GM23338 (cell line): ENCODE results near the gene GRIN2C. TPM values are rescaled to one million over a fixed set of nuclear protein-coding genes. Genes with fewer than 3 reads are reported as not detected.

Source experiments
- ATAC-seq: fragments of 200-7000 bp; cut with Tn5 transposase; 3 replicates; pipeline ENCODE4 v1.9.1; 2020
- DNase-seq: peaks from one replicate; pipeline ENCODE4 v3.0.0-alpha.2; 2015; ENCODE audit warnings: low spot score
- H2AFZ ChIP-seq: fragments of 200-600 bp; sonication (generic); 2 replicates; pipeline ENCODE4 v1.8.0; 2016; ENCODE audit warnings: antibody characterized with exemption, mild to moderate bottlenecking, moderate library complexity
- H3F3A ChIP-seq: fragments of 200-600 bp; sonication (generic); replicated peaks from 2 replicates; pipeline ENCODE4 v1.8.0; 2017; ENCODE audit warnings: antibody characterized with exemption, mixed run types, low read depth
- H3K27ac ChIP-seq: fragments of 200-600 bp; sonication (generic); 2 replicates; pipeline ENCODE4 v1.6.1; 2016; ENCODE audit warnings: low read depth
- H3K27me3 ChIP-seq: fragments of 200-600 bp; sonication (generic); 2 replicates; pipeline ENCODE4 v1.8.0; 2016; ENCODE audit warnings: mild to moderate bottlenecking, mixed run types, moderate library complexity; ENCODE audit not compliant: insufficient read depth
- H3K36me3 ChIP-seq: fragments of 200-600 bp; sonication (generic); 2 replicates; pipeline ENCODE4 v1.8.0; 2016; ENCODE audit warnings: mild to moderate bottlenecking; ENCODE audit not compliant: insufficient read depth
- H3K4me1 ChIP-seq: fragments of 200-600 bp; sonication (generic); 2 replicates; pipeline ENCODE4 v1.8.0; 2016; ENCODE audit warnings: mild to moderate bottlenecking, moderate library complexity; ENCODE audit not compliant: insufficient read depth
- H3K4me2 ChIP-seq: fragments of 200-600 bp; sonication (generic); 2 replicates; pipeline ENCODE4 v1.7.1; 2017; ENCODE audit warnings: mixed run types
- H3K4me3 ChIP-seq: fragments of 200-600 bp; sonication (generic); 2 replicates; pipeline ENCODE4 v1.6.1; 2016; ENCODE audit warnings: mixed run types
- H3K79me2 ChIP-seq: fragments of 200-600 bp; sonication (generic); replicated peaks from 2 replicates; pipeline ENCODE4 v1.8.0; 2017; ENCODE audit warnings: mild to moderate bottlenecking; ENCODE audit not compliant: insufficient read depth
- H3K9me2 ChIP-seq: fragments of 200-600 bp; sonication (generic); 2 replicates; pipeline ENCODE4 v1.8.0; 2017; ENCODE audit not compliant: insufficient read depth
- H4K20me1 ChIP-seq: fragments of 200-600 bp; sonication (generic); replicated peaks from 2 replicates; pipeline ENCODE4 v1.8.0; 2017; ENCODE audit warnings: mild to moderate bottlenecking; ENCODE audit not compliant: insufficient read depth
- H3K27ac Mint-ChIP-seq: 2 replicates; pipeline ENCODE4 v1.8.0; 2020; ENCODE audit warnings: inconsistent platforms, mild to moderate bottlenecking, moderate library complexity, mixed read lengths
- H3K27me3 Mint-ChIP-seq: 3 replicates; pipeline ENCODE4 v1.8.0; 2022; ENCODE audit warnings: low read depth, mild to moderate bottlenecking, moderate library complexity, mixed read lengths, inconsistent platforms; ENCODE audit not compliant: insufficient read depth, poor library complexity
- H3K36me3 Mint-ChIP-seq: 3 replicates; pipeline ENCODE4 v1.8.0; 2021; ENCODE audit warnings: low read depth, mild to moderate bottlenecking, inconsistent platforms, moderate library complexity, mixed read lengths
- H3K4me1 Mint-ChIP-seq: 3 replicates; pipeline ENCODE4 v1.8.0; 2020; ENCODE audit warnings: mild to moderate bottlenecking, inconsistent platforms, mixed read lengths
- H3K4me3 Mint-ChIP-seq: 3 replicates; pipeline ENCODE4 v1.8.0; 2021; ENCODE audit warnings: moderate library complexity, mild to moderate bottlenecking, inconsistent platforms, mixed read lengths
- H3K9me3 Mint-ChIP-seq: 3 replicates; pipeline ENCODE4 v1.8.0; 2020; ENCODE audit warnings: moderate library complexity, mild to moderate bottlenecking, inconsistent platforms, mixed read lengths
- CREB1 ChIP-seq: fragments of 250-450 bp; sonication (Bioruptor Pico); IDR thresholded peaks from 2 replicates; pipeline ENCODE4 v1.5.0; 2020; ENCODE audit warnings: low read depth, mild to moderate bottlenecking, moderate library complexity
- CTCF ChIP-seq, 2 experiments: fragments of 200-600 bp in 1 of 2; sonication (generic) in 1 of 2; conservative IDR thresholded peaks; 2 replicates each; pipeline versions ENCODE4 v1.5.1 to v1.6.1; 2016 to 2017; ENCODE audit warnings: antibody characterized with exemption in 2 of 2, low read depth in 2 of 2, mild to moderate bottlenecking in 2 of 2, moderate library complexity in 1 of 2
- ETS1 ChIP-seq: IDR thresholded peaks from 2 replicates; pipeline ENCODE4 v1.6.1; 2016; ENCODE audit warnings: antibody characterized with exemption
- EZH2 ChIP-seq: fragments of 200-600 bp; sonication (generic); IDR thresholded peaks from one replicate; pipeline ENCODE4 v1.8.0; 2017; ENCODE audit warnings: antibody characterized with exemption, mild to moderate bottlenecking, low read depth; ENCODE audit not compliant: unreplicated experiment
- EZH2phosphoT487 ChIP-seq: fragments of 200-600 bp; sonication (generic); IDR thresholded peaks from one replicate; pipeline ENCODE4 v1.8.1; 2018; ENCODE audit warnings: antibody characterized with exemption; ENCODE audit not compliant: unreplicated experiment
- JUNB ChIP-seq: IDR thresholded peaks from one replicate; pipeline ENCODE4 v1.6.1; 2016; ENCODE audit warnings: antibody characterized with exemption; ENCODE audit not compliant: unreplicated experiment
- NANOG ChIP-seq: IDR thresholded peaks from 2 replicates; pipeline ENCODE4 v1.6.1; 2016; ENCODE audit warnings: antibody characterized with exemption, borderline replicate concordance
- POLR2AphosphoS5 ChIP-seq: IDR thresholded peaks from 2 replicates; pipeline ENCODE4 v1.6.1; 2016; ENCODE audit warnings: antibody characterized with exemption, low read depth
- REST ChIP-seq: IDR thresholded peaks from one replicate; pipeline ENCODE4 v1.6.1; 2018; ENCODE audit warnings: antibody characterized with exemption; ENCODE audit not compliant: unreplicated experiment
- STAT1 ChIP-seq: IDR thresholded peaks from one replicate; pipeline ENCODE4 v1.6.1; 2016; ENCODE audit warnings: antibody characterized with exemption; ENCODE audit not compliant: unreplicated experiment
- ZNF114 ChIP-seq: fragments of 250-450 bp; sonication (Bioruptor Pico); IDR thresholded peaks from 2 replicates; pipeline ENCODE4 v1.5.0; 2020; ENCODE audit warnings: mild to moderate bottlenecking, moderate library complexity
- ZNF331 ChIP-seq: fragments of 250-450 bp; sonication (Bioruptor Pico); IDR thresholded peaks from 2 replicates; pipeline ENCODE4 v1.5.0; 2020; ENCODE audit warnings: low read depth, mild to moderate bottlenecking, moderate library complexity
- ZNF462 ChIP-seq: fragments of 250-450 bp; sonication (Bioruptor Pico); IDR thresholded peaks from 2 replicates; pipeline ENCODE4 v1.5.0; 2020; ENCODE audit warnings: mild to moderate bottlenecking, moderate library complexity
- polyA plus RNA-seq: library from polyadenylated mRNA; unstranded; fragments of >200 nt; fragmentation: Nextera tagmentation; extraction: Ambion mirVana; gene quantifications from 2 replicates; pipeline ENCODE4 v1.2.1, GENCODE V29; 2016
- total RNA-seq: library from RNA; depleted of rRNA; stranded (reverse); fragments of >200 nt; shearing (Covaris generic); gene quantifications from 2 replicates; pipeline ENCODE4 v1.2.3, GENCODE V29; 2014

Gene GRIN2C
- total and polyA plus RNA-seq, 2 experiments from 2014 or later: 0.10 to 0.19 TPM

- 0 out of 2 replicates have a peak, but pooled peaks cover 3% of the 10 kb centered on the region for H4K20me1 ChIP-seq
- ATAC-seq (no peak), DNase-seq (no peak)
- Mint-ChIP-seq H3K9me3 (no peaks in the 10 kb centered on the region), H3K4me3 (no peak overlapping the region), H3K27ac (no peak overlapping the region), H3K36me3 (peaks cover 6% of the 10 kb centered on the region; the same call in 1 of the 3 replicates), H3K4me1 (peaks cover 24% of the 10 kb centered on the region), H3K27me3 (peaks cover 12% of the 10 kb centered on the region)
- H3K36me3 ChIP-seq: no peaks in the 10 kb centered on the region
- H2AFZ ChIP-seq: no peak overlapping the region
- no peak overlapping the region for H3K4me2 ChIP-seq
- 0 out of 2 replicates have a peak, but pooled peaks cover 7% of the 10 kb centered on the region for H3K27me3 ChIP-seq
- H3K9me2 ChIP-seq: no peaks in the 10 kb centered on the region
- H3F3A ChIP-seq: 0 out of 2 replicates have a peak, but pooled peaks cover 4% of the 10 kb centered on the region
- H3K4me1 ChIP-seq: peaks cover 9% of the 10 kb centered on the region; the same call in 1 of the 2 replicates
- H3K4me3 ChIP-seq: no peak overlapping the region
- H3K79me2 ChIP-seq: no peaks in the 10 kb centered on the region
- TF ChIP-seq ZNF114 (CRISPR knock-in tag) (no peak), ZNF331 (CRISPR knock-in tag) (no peak), NANOG (no peak), EZH2 (no peak), CREB1 (CRISPR knock-in tag) (no peak), ZNF462 (no peak), CTCF (conservative IDR thresholded peaks at IDR 0.05; ENCODE audit: low read depth in 2 of 2) (no peak), EZH2phosphoT487 (no peak), JUNB (no peak), POLR2AphosphoS5 (no peak), REST (no peak), ETS1 (no peak), STAT1 (no peak)
- H3K27ac ChIP-seq: no peak overlapping the region
Observed at GRCh38 chr17:74874615-74875037, 14.9 kb upstream of the GRIN2C start.
